Pancreas (tissue), 10 donors: ENCODE data around the gene TP53BP1. TPM values are rescaled to one million over a fixed set of nuclear protein-coding genes. Genes with fewer than 3 reads are reported as not detected.

ENCODE experiments used
- ATAC-seq, 4 donors: fragments of 200-7000 bp; cut with Tn5 transposase; one replicate each; pipeline versions ENCODE4 v1.8.0 to v1.9.1; 2020; ENCODE audit warnings: mild to moderate bottlenecking in 4 of 4, moderate library complexity in 4 of 4
- DNase-seq, 6 donors: peaks; one replicate each; pipeline ENCODE4 v3.0.0-alpha.2; 2020
- FAIRE-seq: peaks from 2 replicates; lab custom pipeline; 2012; peaks lifted over from hg19 to GRCh38; lab: Jason Lieb, UNC
- H3K27ac ChIP-seq, 4 donors: fragments of 200-600 bp; sonication (generic); 1 replicate in 3 of 4; 2 replicates in 1 of 4; pipeline versions ENCODE4 v1.5.0 to v1.8.0; 2020
- H3K27me3 ChIP-seq, 4 donors: fragments of 200-600 bp; one replicate each; pipeline ENCODE4 v1.8.0; 2021
- H3K36me3 ChIP-seq, 3 donors: fragments of 200-600 bp; sonication (generic) in 1 of 3; one replicate each; pipeline versions ENCODE4 v1.5.0 to v1.8.0; 2020 to 2021
- H3K4me1 ChIP-seq, 3 donors: fragments of 200-600 bp; one replicate each; pipeline ENCODE4 v1.8.0; 2021
- H3K4me3 ChIP-seq, 4 donors: fragments of 200-600 bp; sonication (generic) in 2 of 4; one replicate each; pipeline versions ENCODE4 v1.5.0 to v1.8.0; 2020 to 2021
- H3K9me3 ChIP-seq, 4 donors: fragments of 200-600 bp; one replicate each; pipeline ENCODE4 v1.8.0; 2021
- WGBS, 2 donors: extraction: QIAGEN DNeasy Blood & Tissue Kit; methylation state at CpG; one replicate each; pipeline ENCODE4 v1.1.7; 2013; 5-methylcytosine and 5-hydroxymethylcytosine counted together
- intact Hi-C, 3 donors: fragments of 100-400 bp; cut with DNase I; formaldehyde crosslinking; loops; one replicate each; pipeline versions ENCODE4 v1.11.1 to v1.14.2; 2022
- polyA plus RNA-seq, 2 donors: library from polyadenylated mRNA; stranded (reverse); fragments of 200-250 nt; gene quantifications; one replicate each; pipeline ENCODE4 v1.2.3, GENCODE V29; 2013
- total RNA-seq, 6 donors: library from RNA; stranded (reverse); fragmentation: NEBNext Ultra II Directional in 4 of 6; extraction: Animal tissue kit (Norgen Biotek cat#: 25700) in 4 of 6; gene quantifications; one replicate each; pipeline versions ENCODE4 v1.2.1 to v1.2.4, GENCODE V29; 2021 to 2023
- TF ChIP-seq, protein P1 (sequence below), 4 donors: fragments of 200-600 bp; sonication (generic) in 3 of 4; IDR thresholded peaks; one replicate each; pipeline versions ENCODE4 v1.5.0 to v1.8.0; 2021; ENCODE audit warnings: antibody characterized with exemption in 4 of 4
- donor health status: healthy with polysubstance abuse.
- donor health status: DM: no; HTN: no; CAD: no; lungs with moderate emphysema.
- donor health status: DM: no; HTN: no; CAD: no.
- donor health status: control.
- donor health status: control.
- donor health status: Bipolar disorder and iron deficiency.
- donor health status: DM: yes; HTN: yes; CAD: no.
- donor health status: DM: no; HTN: no; CAD: no.
- donor health status: DM: no; HTN: no; CAD: no.
- donor health status: DM: yes; HTN: yes; CAD: no.

TP53BP1 gene
- total and polyA plus RNA-seq, 8 donors = 12.4 to 31.8 (median 15.2) TPM

DNA sequence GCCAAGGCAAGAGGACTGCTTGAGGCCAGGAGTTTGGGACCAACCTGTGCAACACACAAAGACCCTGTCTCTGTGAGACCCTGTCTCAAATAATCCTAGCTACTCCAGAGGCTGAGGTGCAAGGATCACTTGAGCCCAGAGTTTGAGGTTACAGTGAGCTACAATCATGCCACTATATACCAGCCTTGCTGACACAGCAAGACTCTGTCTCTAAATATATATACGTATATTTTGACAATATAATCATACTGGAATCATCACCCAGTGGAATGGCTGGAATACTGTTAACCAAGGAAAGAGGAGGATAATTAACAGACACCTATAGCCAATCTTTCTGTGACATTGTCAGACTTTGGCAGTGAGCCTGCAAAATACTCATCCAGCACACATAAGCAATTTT is 15.5 kb upstream of the TP53BP1 start:
- TF ChIP-seq, protein P1, sequence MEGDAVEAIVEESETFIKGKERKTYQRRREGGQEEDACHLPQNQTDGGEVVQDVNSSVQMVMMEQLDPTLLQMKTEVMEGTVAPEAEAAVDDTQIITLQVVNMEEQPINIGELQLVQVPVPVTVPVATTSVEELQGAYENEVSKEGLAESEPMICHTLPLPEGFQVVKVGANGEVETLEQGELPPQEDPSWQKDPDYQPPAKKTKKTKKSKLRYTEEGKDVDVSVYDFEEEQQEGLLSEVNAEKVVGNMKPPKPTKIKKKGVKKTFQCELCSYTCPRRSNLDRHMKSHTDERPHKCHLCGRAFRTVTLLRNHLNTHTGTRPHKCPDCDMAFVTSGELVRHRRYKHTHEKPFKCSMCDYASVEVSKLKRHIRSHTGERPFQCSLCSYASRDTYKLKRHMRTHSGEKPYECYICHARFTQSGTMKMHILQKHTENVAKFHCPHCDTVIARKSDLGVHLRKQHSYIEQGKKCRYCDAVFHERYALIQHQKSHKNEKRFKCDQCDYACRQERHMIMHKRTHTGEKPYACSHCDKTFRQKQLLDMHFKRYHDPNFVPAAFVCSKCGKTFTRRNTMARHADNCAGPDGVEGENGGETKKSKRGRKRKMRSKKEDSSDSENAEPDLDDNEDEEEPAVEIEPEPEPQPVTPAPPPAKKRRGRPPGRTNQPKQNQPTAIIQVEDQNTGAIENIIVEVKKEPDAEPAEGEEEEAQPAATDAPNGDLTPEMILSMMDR (IDR thresholded peaks at IDR 0.05) = no peak
- Histone ChIP-seq H3K9me3 (no peaks in the 10 kb centered on the region), H3K27ac (no peak overlapping the region), H3K36me3 (no peaks in the 10 kb centered on the region), H3K4me1 (peaks cover 0 to 6% (median 0%) of the 10 kb centered on the region in 3 donors), H3K4me3 (no peak overlapping the region), H3K27me3 (no peaks in the 10 kb centered on the region)
- no peak for ATAC-seq
- no peak for DNase-seq
- 58 to 74% methylated on average over 1 of the region's 1 CpG for WGBS, 2 donors
- intact Hi-C loops = no loop called here
- no peak for FAIRE-seq

DNA sequence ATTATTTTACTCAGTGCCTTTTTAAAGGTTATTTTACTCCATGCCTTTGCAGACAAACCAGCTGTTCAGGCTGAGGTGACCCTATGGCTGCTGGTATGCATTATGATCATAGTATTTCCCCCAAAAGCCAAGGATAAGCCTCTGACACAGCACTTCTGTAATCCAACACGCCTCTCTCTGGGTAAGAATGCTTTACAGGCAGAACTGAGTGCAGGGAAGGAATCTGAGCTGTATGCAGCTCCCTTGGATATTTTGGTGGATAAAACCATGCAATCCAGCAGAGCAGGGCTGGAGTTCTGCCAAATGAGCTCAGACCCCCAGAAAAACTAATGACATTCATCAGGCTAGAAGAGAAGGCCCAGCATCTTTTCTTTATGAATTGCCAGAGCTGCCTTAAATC is 12.8 kb upstream of the TP53BP1 start:
- FAIRE-seq = no peak
- Histone ChIP-seq H3K36me3 (no peaks in the 10 kb centered on the region), H3K27me3 (no peaks in the 10 kb centered on the region), H3K9me3 (no peaks in the 10 kb centered on the region), H3K27ac (no peak overlapping the region), H3K4me1 (peaks cover 0 to 2% (median 0%) of the 10 kb centered on the region in 3 donors), H3K4me3 (no peak overlapping the region)
- no peak for ATAC-seq
- TF ChIP-seq, protein P1 (IDR thresholded peaks at IDR 0.05) = no peak
- intact Hi-C loops = no loop called here
- 71 to 80% methylated on average over 1 of the region's 1 CpG for WGBS, 2 donors
- no peak for DNase-seq

DNA sequence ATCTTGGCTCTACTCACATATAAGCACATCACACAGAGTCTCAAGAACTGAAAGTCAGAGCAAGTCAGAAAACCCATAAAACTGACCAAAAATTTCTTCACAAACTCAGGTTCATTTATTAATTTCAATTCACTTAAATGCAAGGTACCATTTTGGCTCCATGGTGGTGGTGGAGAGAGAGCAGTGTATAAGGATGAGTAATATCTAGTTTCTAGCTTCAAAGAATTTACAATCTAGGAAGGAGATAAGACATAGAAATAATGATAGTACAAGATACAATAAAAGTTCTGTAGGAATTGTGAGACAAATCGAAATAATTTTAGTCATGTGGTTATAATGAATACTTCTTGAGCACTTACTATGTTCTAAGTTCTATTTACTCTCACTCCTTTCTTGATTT is 6.7 kb upstream of the TP53BP1 start:
- no peaks in the 10 kb centered on the region for H3K9me3 ChIP-seq
- H3K4me3 ChIP-seq = no peak overlapping the region
- no peak for ATAC-seq
- H3K4me1 ChIP-seq = no peaks in the 10 kb centered on the region
- TF ChIP-seq, protein P1 (IDR thresholded peaks at IDR 0.05) = no peak
- no peaks in the 10 kb centered on the region for H3K27me3 ChIP-seq
- H3K36me3 ChIP-seq = no peaks in the 10 kb centered on the region
- FAIRE-seq = no peak
- no peak overlapping the region for H3K27ac ChIP-seq
- intact Hi-C loops = no loop called here
- 73 to 76% methylated on average over 1 of the region's 1 CpG for WGBS, 2 donors
- DNase-seq = no peak

DNA sequence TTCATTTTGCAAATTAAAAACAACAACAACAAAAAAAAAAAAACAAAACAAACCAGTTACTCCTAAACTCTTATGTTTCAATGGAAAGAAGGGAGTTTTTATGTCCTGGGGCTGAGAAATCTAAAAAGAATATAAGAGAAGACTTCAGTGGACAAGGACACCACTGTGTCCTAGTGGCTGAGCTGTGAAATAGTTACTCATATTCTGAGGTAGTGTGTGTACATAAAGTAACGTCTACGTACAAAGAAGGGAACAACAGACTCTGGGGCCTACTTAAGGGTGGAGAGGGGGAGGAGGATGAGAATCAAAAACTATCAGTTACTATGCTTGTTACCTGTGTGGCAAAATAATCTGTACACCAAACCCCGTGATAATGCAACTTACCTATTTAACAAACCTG is 6.0 kb upstream of the TP53BP1 start:
- TF ChIP-seq, protein P1 (IDR thresholded peaks at IDR 0.05) = no peak
- FAIRE-seq = no peak
- H3K27me3 ChIP-seq = no peaks in the 10 kb centered on the region

DNA sequence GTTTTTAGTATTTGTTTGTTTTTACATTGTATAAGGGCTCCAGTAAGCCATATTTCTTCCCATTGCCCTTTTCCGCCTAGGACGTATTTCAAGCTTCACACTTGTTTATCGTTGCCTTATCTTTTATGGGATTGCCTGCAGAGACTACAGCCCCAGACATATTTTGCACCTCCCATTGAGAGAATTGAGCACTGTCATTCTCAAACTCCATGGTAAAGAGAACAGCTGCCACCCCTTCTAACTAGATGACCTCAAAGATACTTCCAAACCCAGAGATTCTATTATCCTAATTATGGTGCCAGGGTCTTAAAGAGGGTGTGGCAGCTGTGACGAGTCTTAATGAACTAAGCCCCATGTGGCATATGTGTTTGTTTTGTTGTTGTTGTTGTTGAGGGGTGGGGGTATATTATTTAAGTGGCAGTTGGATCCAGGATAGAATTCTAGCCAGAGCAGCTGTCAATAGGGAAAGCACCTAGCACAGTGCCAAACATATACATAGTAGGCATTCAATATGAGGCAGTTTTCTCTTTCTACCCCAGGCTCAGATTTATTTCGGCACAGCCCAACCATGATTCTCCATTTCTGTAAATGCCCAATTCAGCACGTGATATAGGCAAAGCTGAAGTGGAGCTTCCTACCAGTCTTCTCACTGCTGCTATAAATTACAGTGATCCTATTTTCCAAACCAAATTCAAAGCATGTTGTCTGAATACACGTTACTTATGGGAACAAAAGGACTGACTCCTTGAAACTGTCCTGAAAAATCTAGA is 932 bp upstream of the TP53BP1 start:
- no peak for ATAC-seq
- Histone ChIP-seq H3K36me3 (no peaks in the 10 kb centered on the region), H3K4me3 (peak overlapping the region in 3 of 4 donors; percentile 49 to 78 (median 72)), H3K9me3 (no peaks in the 10 kb centered on the region), H3K4me1 (peaks cover 0 to 5% (median 5%) of the 10 kb centered on the region in 3 donors), H3K27me3 (no peaks in the 10 kb centered on the region), H3K27ac (peak overlapping the region in 1 of 4 donors; percentile 70)
- WGBS, 2 donors = 64 to 65% methylated on average over 7 of the region's 7 CpGs
- DNase-seq = no peak
- intact Hi-C loops = no loop called here
- no peak for FAIRE-seq
- TF ChIP-seq, protein P1 (IDR thresholded peaks at IDR 0.05) = no peak

More for the DNA sequence above, 6.0 kb upstream of the TP53BP1 start:
- H3K9me3 ChIP-seq = no peaks in the 10 kb centered on the region
- H3K4me1 ChIP-seq = no peaks in the 10 kb centered on the region
- 69 to 82% methylated on average over 3 of the region's 3 CpGs for WGBS, 2 donors
- intact Hi-C loops = no loop called here
- DNase-seq (no peak), ATAC-seq (no peak)
- H3K36me3 ChIP-seq = no peaks in the 10 kb centered on the region
- no peak overlapping the region for H3K27ac ChIP-seq
- H3K4me3 ChIP-seq = no peak overlapping the region
